C4-2B (cell line): Measurements from ENCODE around the gene ZNF737.

Source experiments
- CTCF ChIP-seq: fragments of 450-650 bp; conservative IDR thresholded peaks from 2 replicates; pipeline ENCODE4 v1.5.1; 2017; ENCODE audit warnings: mild to moderate bottlenecking
- ZFX ChIP-seq: fragments of 450-650 bp; IDR thresholded peaks from 2 replicates; pipeline ENCODE4 v1.6.1; 2017

- TF ChIP-seq CTCF (peak; percentile 43), ZFX (no peak)
Measured at GRCh38 chr19:20558011-20558410, 7.6 kb downstream of the ZNF737 start.
